Measurements from ENCODE around the gene LRRC71. TPM values are rescaled to one million over a fixed set of nuclear protein-coding genes. Genes with fewer than 3 reads are reported as not detected.
A peak's percentile ranks its signal among the peaks of the same experiment; 100 is the strongest.

Gene LRRC71
- total RNA-seq, 1 experiment from 2014 or later = 0.22 TPM

DNA sequence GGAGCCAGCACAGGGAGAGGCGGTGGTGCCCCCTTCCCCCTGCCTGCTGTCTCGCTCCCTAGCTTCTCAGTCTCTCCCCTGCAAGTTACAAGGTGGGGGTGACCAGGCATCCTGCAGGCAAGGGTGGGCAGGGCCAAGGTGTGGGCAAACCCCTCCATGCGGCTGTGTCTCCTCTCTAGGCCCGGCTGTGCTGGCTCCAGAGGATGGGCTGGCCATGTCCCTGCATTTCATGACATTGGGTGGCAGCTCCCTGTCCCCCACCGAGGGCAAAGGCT, 45.2 kb upstream of the LRRC71 start:
- Mint-ChIP-seq H3K9me3 (no peaks in the 10 kb centered on the region), H3K4me1 (peaks cover 4% of the 10 kb centered on the region), H3K27ac (no peak overlapping the region), H3K27me3 (ENCODE audit: low read depth) (peaks cover 38% of the 10 kb centered on the region), H3K4me3 (no peak overlapping the region), H3K36me3 (no peaks in the 10 kb centered on the region)
- POLR2A ChIA-PET = no interaction called here
- CTCF ChIA-PET = interaction anchor here (1.1 to 5.1 kb wide), 8 partner anchors 11 to 186 kb away, joined by 3 to 59 read pairs (median 14); partner anchors contain the start of genes CRABP2 and NTRK1
- DNase-seq (ENCODE audit: low spot score) (no peak), ATAC-seq (no peak)
- TF ChIP-seq ATF2 (CRISPR knock-in tag; IDR thresholded peaks at IDR 0.05; ENCODE audit: borderline replicate concordance, low read depth) = no peak
- TF ChIP-seq JAZF1 (CRISPR knock-in tag; IDR thresholded peaks at IDR 0.05) = no peak
- TF ChIP-seq ZNF121 (CRISPR knock-in tag; IDR thresholded peaks at IDR 0.05) = no peak
- TF ChIP-seq NR1H2 (CRISPR knock-in tag; IDR thresholded peaks at IDR 0.05) = no peak
- no peak for TF ChIP-seq FOXP1 (CRISPR knock-in tag; IDR thresholded peaks at IDR 0.05; ENCODE audit: borderline replicate concordance)
- no peak for TF ChIP-seq MYBL2 (CRISPR knock-in tag; IDR thresholded peaks at IDR 0.05)
- no peak for TF ChIP-seq ATF3 (CRISPR knock-in tag; conservative IDR thresholded peaks at IDR 0.05)
- TF ChIP-seq, protein P1, sequence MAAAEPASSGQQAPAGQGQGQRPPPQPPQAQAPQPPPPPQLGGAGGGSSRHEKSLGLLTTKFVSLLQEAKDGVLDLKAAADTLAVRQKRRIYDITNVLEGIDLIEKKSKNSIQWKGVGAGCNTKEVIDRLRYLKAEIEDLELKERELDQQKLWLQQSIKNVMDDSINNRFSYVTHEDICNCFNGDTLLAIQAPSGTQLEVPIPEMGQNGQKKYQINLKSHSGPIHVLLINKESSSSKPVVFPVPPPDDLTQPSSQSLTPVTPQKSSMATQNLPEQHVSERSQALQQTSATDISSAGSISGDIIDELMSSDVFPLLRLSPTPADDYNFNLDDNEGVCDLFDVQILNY (CRISPR knock-in tag; IDR thresholded peaks at IDR 0.05) = no peak
- TF ChIP-seq SP1 (CRISPR knock-in tag; conservative IDR thresholded peaks at IDR 0.05) = no peak
- TF ChIP-seq KAT7 (CRISPR knock-in tag; IDR thresholded peaks at IDR 0.05; ENCODE audit: borderline replicate concordance) = no peak
- TF ChIP-seq CREB1 (CRISPR knock-in tag; IDR thresholded peaks at IDR 0.05) = no peak
- no peak for TF ChIP-seq ZNF263 (CRISPR knock-in tag; IDR thresholded peaks at IDR 0.05; ENCODE audit: low read depth)
- TF ChIP-seq, protein P2, sequence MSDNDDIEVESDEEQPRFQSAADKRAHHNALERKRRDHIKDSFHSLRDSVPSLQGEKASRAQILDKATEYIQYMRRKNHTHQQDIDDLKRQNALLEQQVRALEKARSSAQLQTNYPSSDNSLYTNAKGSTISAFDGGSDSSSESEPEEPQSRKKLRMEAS (CRISPR knock-in tag; IDR thresholded peaks at IDR 0.05) = no peak
- TF ChIP-seq RELA (CRISPR knock-in tag; IDR thresholded peaks at IDR 0.05; ENCODE audit: borderline replicate concordance) = no peak
- no peak for TF ChIP-seq FOXP4 (CRISPR knock-in tag; IDR thresholded peaks at IDR 0.05)

- Mint-ChIP-seq H3K36me3 (no peaks in the 10 kb centered on the region), H3K9me3 (no peaks in the 10 kb centered on the region), H3K27ac (no peak overlapping the region), H3K4me3 (peak overlapping the region; percentile 13; the same call in 1 of the 2 replicates), H3K27me3 (ENCODE audit: low read depth) (peaks cover 32% of the 10 kb centered on the region), H3K4me1 (peaks cover 4% of the 10 kb centered on the region)
- DNase-seq (ENCODE audit: low spot score) (peak; percentile 76), ATAC-seq (peak; percentile 96)
- ChIA-PET CTCF (interaction anchor here (0.6 to 5.1 kb wide), 24 partner anchors 8 to 279 kb away, joined by 3 to 59 read pairs (median 6); partner anchors contain the start of genes CRABP2, INSRR and NTRK1), POLR2A (interaction anchor here (0.6 kb wide), 3 partner anchors 59 to 178 kb away, joined by 3 to 4 read pairs (median 3); no protein-coding TSS in a partner anchor)
- TF ChIP-seq, protein P3, sequence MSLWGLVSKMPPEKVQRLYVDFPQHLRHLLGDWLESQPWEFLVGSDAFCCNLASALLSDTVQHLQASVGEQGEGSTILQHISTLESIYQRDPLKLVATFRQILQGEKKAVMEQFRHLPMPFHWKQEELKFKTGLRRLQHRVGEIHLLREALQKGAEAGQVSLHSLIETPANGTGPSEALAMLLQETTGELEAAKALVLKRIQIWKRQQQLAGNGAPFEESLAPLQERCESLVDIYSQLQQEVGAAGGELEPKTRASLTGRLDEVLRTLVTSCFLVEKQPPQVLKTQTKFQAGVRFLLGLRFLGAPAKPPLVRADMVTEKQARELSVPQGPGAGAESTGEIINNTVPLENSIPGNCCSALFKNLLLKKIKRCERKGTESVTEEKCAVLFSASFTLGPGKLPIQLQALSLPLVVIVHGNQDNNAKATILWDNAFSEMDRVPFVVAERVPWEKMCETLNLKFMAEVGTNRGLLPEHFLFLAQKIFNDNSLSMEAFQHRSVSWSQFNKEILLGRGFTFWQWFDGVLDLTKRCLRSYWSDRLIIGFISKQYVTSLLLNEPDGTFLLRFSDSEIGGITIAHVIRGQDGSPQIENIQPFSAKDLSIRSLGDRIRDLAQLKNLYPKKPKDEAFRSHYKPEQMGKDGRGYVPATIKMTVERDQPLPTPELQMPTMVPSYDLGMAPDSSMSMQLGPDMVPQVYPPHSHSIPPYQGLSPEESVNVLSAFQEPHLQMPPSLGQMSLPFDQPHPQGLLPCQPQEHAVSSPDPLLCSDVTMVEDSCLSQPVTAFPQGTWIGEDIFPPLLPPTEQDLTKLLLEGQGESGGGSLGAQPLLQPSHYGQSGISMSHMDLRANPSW (CRISPR knock-in tag; conservative IDR thresholded peaks at IDR 0.05; ENCODE audit: low read depth) = no peak
- TF ChIP-seq CTCF (IDR thresholded peaks at IDR 0.05) (0 out of 2 replicates have a peak, but pooled peaks have one; percentile 17), ZBTB43 (CRISPR knock-in tag; IDR thresholded peaks at IDR 0.05) (no peak), ZBTB21 (CRISPR knock-in tag; IDR thresholded peaks at IDR 0.05; ENCODE audit: borderline replicate concordance) (peak; percentile 48; the same call in 1 of the 2 replicates), ZNF281 (CRISPR knock-in tag; IDR thresholded peaks at IDR 0.05) (no peak), CREB1 (CRISPR knock-in tag; IDR thresholded peaks at IDR 0.05) (peak; percentile 70; the same call in 1 of the 2 replicates), ZNF671 (CRISPR knock-in tag; IDR thresholded peaks at IDR 0.05) (no peak)
Observed at GRCh38 chr1:156876281-156876680, 44.2 kb upstream of the LRRC71 start.
